HepG2 (cell line): ENCODE data around the gene EZH2. TPM values are rescaled to one million over a fixed set of nuclear protein-coding genes. Genes with fewer than 3 reads are reported as not detected.

ENCODE experiments used
- HMG20B ChIP-seq: conservative IDR thresholded peaks from 2 replicates; pipeline ENCODE4 v1.6.1; 2016; ENCODE audit warnings: missing genetic modification reagents, missing compliant biosample characterization
- KDM2A ChIP-seq: sonication (generic); formaldehyde crosslinking; IDR thresholded peaks from 2 replicates; pipeline ENCODE4 v1.4.0; 2020; ENCODE audit warnings: low read depth, missing genetic modification reagents, borderline replicate concordance
- KDM3A ChIP-seq: IDR thresholded peaks from 2 replicates; pipeline ENCODE4 v1.6.1; 2018; ENCODE audit warnings: low read depth, missing compliant biosample characterization
- MEF2D ChIP-seq: sonication (generic); formaldehyde crosslinking; IDR thresholded peaks from 2 replicates; pipeline ENCODE4 v1.5.1; 2020; ENCODE audit warnings: mild to moderate bottlenecking, missing genetic modification reagents
- PATZ1 ChIP-seq: sonication (generic); formaldehyde crosslinking; IDR thresholded peaks from 2 replicates; pipeline ENCODE4 v1.4.0; 2020; ENCODE audit warnings: missing genetic modification reagents
- PHF8 ChIP-seq: sonication (generic); formaldehyde crosslinking; IDR thresholded peaks from 2 replicates; pipeline ENCODE4 v1.5.0; 2020; ENCODE audit warnings: missing genetic modification reagents
- RBM39 ChIP-seq: fragments of 200-400 bp; formaldehyde crosslinking; IDR thresholded peaks from one replicate; pipeline ENCODE4 v1.6.1; 2018; ENCODE audit warnings: antibody characterized with exemption, mild to moderate bottlenecking, low read depth, low read length; ENCODE audit not compliant: poor library complexity, severe bottlenecking
- SIN3A ChIP-seq: IDR thresholded peaks from 2 replicates; pipeline ENCODE4 v1.6.1; 2011; ENCODE audit warnings: low read depth, mild to moderate bottlenecking, control low read depth, low read length, borderline replicate concordance
- SNRNP70 ChIP-seq: fragments of 200-400 bp; formaldehyde crosslinking; IDR thresholded peaks from 2 replicates; pipeline ENCODE4 v1.6.1; 2017; ENCODE audit warnings: mild to moderate bottlenecking, low read depth, low read length, moderate library complexity
- SOX5 ChIP-seq: IDR thresholded peaks from 2 replicates; pipeline ENCODE4 v1.6.1; 2016; ENCODE audit warnings: borderline replicate concordance
- ZNF616 ChIP-seq: sonication (generic); formaldehyde crosslinking; IDR thresholded peaks from 2 replicates; pipeline ENCODE4 v1.5.0; 2020; ENCODE audit warnings: low read depth, mild to moderate bottlenecking, missing genetic modification reagents
- ZSCAN5A ChIP-seq: sonication (generic); formaldehyde crosslinking; IDR thresholded peaks from 2 replicates; pipeline ENCODE4 v1.8.0; 2022; ENCODE audit warnings: mild to moderate bottlenecking, missing genetic modification reagents, borderline replicate concordance
- polyA plus RNA-seq, 8 experiments: library from polyadenylated mRNA; depleted of rRNA in 3 of 8; stranded (reverse) in 7 of 8; unstranded in 1 of 8; fragments of >200 nt; fragmentation: Illumina TruSeq in 4 of 8; extraction: Trizol in 4 of 8; gene quantifications; 2 replicates each; pipeline versions ENCODE4 v1.2.1 to v1.2.3, GENCODE V29; 2011 to 2016; ENCODE audit warnings: low read depth in 4 of 8, missing spikeins in 1 of 8, mixed read lengths in 1 of 8; ENCODE audit not compliant: insufficient read depth in 1 of 8
- total RNA-seq, 5 experiments: library from RNA; depleted of rRNA; stranded (reverse); fragments of >200 nt; fragmentation: Illumina TruSeq; extraction: Trizol; gene quantifications; 2 replicates each; pipeline ENCODE4 v1.2.3, GENCODE V29; 2016; ENCODE audit warnings: low read depth in 1 of 5
- TF ChIP-seq, protein P1 (sequence below): sonication (generic); formaldehyde crosslinking; IDR thresholded peaks from 2 replicates; pipeline ENCODE4 v1.4.0; 2020; ENCODE audit warnings: low read depth, missing genetic modification reagents
- TF ChIP-seq, protein P2 (sequence below): sonication (generic); formaldehyde crosslinking; IDR thresholded peaks from 2 replicates; pipeline ENCODE4 v1.4.0; 2020; ENCODE audit warnings: missing genetic modification reagents, low read depth, mild to moderate bottlenecking, borderline replicate concordance
- TF ChIP-seq, protein P3 (sequence below): sonication (generic); formaldehyde crosslinking; IDR thresholded peaks from 2 replicates; pipeline ENCODE4 v1.5.0; 2020; ENCODE audit warnings: missing genetic modification reagents, mild to moderate bottlenecking, borderline replicate concordance

The EZH2 gene
- total and polyA plus RNA-seq, 2 of the 13 experiments (the other 11 are each of a cell fraction or from before 2014, with no cell fraction given): 26.0 to 34.3 TPM

- TF ChIP-seq PATZ1 (CRISPR knock-in tag) (peak; percentile 53; the same call in 1 of the 2 replicates), SOX5 (CRISPR knock-in tag) (no peak), KDM2A (no peak), SIN3A (peak; percentile 43; the same call in 1 of the 2 replicates), SNRNP70 (no peak), ZSCAN5A (CRISPR knock-in tag) (no peak), MEF2D (CRISPR knock-in tag) (no peak), RBM39 (peak; percentile 19), KDM3A (CRISPR knock-in tag) (no peak), PHF8 (CRISPR knock-in tag) (0 out of 2 replicates have a peak, but pooled peaks have one; percentile 14), HMG20B (CRISPR knock-in tag) (no peak), ZNF616 (no peak)
- TF ChIP-seq, protein P1, sequence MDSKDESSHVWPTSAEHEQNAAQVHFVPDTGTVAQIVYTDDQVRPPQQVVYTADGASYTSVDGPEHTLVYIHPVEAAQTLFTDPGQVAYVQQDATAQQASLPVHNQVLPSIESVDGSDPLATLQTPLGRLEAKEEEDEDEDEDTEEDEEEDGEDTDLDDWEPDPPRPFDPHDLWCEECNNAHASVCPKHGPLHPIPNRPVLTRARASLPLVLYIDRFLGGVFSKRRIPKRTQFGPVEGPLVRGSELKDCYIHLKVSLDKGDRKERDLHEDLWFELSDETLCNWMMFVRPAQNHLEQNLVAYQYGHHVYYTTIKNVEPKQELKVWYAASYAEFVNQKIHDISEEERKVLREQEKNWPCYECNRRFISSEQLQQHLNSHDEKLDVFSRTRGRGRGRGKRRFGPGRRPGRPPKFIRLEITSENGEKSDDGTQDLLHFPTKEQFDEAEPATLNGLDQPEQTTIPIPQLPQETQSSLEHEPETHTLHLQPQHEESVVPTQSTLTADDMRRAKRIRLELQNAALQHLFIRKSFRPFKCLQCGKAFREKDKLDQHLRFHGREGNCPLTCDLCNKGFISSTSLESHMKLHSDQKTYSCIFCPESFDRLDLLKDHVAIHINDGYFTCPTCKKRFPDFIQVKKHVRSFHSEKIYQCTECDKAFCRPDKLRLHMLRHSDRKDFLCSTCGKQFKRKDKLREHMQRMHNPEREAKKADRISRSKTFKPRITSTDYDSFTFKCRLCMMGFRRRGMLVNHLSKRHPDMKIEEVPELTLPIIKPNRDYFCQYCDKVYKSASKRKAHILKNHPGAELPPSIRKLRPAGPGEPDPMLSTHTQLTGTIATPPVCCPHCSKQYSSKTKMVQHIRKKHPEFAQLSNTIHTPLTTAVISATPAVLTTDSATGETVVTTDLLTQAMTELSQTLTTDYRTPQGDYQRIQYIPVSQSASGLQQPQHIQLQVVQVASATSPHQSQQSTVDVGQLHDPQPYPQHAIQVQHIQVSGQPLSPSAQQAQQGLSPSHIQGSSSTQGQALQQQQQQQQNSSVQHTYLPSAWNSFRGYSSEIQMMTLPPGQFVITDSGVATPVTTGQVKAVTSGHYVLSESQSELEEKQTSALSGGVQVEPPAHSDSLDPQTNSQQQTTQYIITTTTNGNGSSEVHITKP: no peak
- TF ChIP-seq, protein P2, sequence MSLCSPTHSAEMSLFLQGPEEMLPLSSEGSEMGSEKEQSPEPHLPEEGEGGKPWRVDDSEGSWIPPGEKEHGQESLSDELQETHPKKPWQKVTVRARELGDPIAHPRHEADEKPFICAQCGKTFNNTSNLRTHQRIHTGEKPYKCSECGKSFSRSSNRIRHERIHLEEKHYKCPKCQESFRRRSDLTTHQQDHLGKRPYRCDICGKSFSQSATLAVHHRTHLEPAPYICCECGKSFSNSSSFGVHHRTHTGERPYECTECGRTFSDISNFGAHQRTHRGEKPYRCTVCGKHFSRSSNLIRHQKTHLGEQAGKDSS (CRISPR knock-in tag): no peak
- TF ChIP-seq, protein P3, sequence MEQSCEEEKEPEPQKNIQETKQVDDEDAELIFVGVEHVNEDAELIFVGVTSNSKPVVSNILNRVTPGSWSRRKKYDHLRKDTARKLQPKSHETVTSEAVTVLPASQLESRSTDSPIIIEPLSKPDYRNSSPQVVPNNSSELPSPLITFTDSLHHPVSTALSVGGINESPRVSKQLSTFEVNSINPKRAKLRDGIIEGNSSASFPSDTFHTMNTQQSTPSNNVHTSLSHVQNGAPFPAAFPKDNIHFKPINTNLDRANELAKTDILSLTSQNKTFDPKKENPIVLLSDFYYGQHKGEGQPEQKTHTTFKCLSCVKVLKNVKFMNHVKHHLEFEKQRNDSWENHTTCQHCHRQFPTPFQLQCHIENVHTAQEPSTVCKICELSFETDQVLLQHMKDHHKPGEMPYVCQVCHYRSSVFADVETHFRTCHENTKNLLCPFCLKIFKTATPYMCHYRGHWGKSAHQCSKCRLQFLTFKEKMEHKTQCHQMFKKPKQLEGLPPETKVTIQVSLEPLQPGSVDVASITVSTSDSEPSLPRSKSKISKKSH (CRISPR knock-in tag): no peak
These were observed at the start of gene EZH2 (continued) for GRCh38 chr7:148884049-148884298.
